ENCODE results near the gene GALNT2. TPM values are rescaled to one million over a fixed set of nuclear protein-coding genes. Genes with fewer than 3 reads are reported as not detected.

Gene GALNT2
- total RNA-seq, 1 donor from 2014 or later: 58.0 TPM

DNA sequence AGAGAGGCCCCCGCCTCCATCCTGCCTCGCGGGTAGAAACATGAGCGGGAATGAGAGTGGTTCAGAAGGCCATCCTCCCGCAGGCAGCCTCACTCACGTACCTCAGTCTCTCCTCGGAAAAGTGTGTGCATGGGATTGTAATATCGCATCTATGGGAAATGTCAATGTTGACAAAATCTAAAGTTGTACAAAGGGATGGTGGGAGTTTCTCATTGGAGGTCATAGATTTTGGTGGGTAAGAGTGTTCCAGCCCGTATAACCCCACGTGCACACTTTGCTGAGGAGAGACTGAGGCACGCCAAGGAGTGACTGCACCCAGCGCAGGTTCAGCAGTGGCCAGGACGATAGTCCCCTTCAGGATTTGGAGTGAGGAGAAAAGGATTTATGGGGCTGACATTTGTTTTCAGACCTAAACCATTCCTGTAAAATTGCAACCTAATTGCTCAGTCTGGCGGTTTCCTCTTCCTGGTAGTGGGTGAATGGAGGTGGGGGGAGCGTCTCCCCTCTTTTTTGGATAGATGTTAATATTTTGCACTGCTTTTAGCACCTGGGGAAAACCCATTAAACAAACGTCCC is 59.6 kb downstream of the GALNT2 start:
- Mint-ChIP-seq H3K9me3 (no peaks in the 10 kb centered on the region), H3K4me3 (no peak overlapping the region), H3K27ac (ENCODE audit: unreplicated experiment) (no peak overlapping the region), H3K36me3 (ENCODE audit: low read depth) (no peaks in the 10 kb centered on the region), H3K4me1 (peaks cover 54% of the 10 kb centered on the region), H3K27me3 (ENCODE audit: low read depth) (no peaks in the 10 kb centered on the region)
- DNase-seq (ENCODE audit: low read depth, low spot score): no peak
- TF ChIP-seq, protein P1, sequence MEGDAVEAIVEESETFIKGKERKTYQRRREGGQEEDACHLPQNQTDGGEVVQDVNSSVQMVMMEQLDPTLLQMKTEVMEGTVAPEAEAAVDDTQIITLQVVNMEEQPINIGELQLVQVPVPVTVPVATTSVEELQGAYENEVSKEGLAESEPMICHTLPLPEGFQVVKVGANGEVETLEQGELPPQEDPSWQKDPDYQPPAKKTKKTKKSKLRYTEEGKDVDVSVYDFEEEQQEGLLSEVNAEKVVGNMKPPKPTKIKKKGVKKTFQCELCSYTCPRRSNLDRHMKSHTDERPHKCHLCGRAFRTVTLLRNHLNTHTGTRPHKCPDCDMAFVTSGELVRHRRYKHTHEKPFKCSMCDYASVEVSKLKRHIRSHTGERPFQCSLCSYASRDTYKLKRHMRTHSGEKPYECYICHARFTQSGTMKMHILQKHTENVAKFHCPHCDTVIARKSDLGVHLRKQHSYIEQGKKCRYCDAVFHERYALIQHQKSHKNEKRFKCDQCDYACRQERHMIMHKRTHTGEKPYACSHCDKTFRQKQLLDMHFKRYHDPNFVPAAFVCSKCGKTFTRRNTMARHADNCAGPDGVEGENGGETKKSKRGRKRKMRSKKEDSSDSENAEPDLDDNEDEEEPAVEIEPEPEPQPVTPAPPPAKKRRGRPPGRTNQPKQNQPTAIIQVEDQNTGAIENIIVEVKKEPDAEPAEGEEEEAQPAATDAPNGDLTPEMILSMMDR (conservative IDR thresholded peaks at IDR 0.05): no peak

DNA sequence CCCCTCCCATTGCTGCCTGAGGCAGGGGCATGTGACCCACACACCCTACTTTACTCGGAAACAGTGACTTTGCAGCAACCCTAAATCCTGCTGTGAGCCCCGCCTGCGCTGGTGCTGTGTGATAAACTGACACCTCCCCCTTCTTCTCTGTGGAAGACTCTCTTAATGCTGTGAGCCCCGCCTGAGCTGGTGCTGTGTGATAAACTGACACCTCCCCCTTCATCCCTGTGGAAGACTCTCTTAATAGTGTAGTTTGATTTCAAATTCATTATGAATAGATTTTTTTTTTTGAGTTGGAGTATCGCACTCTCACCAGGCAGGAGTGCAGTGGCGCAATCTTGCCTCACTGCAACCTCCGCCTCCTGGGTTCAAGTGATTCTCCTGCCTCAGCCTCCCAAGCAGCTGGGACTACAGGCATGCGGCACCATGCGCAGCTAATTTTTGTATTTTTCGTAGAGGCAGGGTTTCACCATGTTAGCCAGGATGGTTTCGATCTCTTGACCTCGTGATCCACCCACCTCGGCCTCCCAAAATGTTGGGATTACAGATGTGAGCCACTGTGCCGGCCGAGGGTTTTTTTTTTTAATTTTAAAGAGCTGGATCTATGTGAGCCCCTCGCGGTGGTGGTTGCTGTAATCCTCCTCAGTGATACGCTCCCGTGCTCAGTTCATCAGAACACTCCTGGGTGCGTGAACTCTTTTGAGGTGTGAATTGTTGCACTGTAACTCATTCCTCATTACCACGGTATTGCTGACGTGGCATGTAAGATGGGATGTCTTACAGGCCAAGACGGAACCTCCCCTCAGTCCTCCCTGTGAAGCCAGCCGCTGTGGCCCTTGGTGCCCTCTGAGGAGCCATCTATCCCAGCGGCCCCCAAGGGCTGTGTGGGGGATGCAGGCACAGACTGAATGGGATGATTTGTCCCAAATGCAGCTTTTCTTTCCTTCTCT is 60.3 kb downstream of the GALNT2 start:
- Mint-ChIP-seq H3K27me3 (ENCODE audit: low read depth) (no peaks in the 10 kb centered on the region), H3K4me1 (peaks cover 56% of the 10 kb centered on the region), H3K4me3 (no peak overlapping the region), H3K27ac (ENCODE audit: unreplicated experiment) (no peak overlapping the region), H3K36me3 (ENCODE audit: low read depth) (no peaks in the 10 kb centered on the region), H3K9me3 (no peaks in the 10 kb centered on the region)
- no peak for DNase-seq (ENCODE audit: low read depth, low spot score)
- TF ChIP-seq, protein P1 (conservative IDR thresholded peaks at IDR 0.05): no peak

DNA sequence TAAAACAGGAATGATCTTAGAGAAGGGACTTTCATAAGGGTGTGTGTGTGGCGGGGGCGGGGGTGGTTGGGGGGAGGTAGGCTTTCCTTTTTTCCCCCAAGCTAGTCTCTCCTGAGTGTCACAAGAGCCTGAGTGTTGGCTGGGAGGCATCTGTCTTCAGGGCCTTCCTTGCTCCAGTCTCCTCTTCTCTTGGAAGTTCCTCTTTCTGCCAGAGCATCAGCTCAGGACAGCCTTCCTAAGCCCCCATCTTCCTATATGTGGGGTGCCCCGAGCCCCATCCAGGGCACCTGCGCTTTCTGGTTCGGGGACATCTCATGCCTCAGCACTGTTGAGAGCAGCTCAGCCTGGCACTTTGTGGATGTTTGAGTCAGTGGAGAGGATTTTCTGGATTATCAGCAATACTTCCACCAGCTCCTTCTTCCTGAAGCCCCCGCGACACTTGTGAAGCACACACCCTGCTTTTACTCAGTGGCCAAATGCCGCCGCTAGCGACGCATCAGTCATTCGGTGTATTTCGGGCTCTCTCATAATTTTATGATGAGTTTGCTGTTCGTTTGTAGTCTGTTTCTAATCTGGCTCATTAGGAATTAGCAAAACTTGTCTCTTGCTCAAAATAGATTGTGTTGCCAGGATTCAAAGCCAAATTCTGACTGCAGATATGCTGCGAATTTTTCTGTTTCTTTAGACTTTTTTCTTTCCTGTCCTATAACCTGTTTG is 61.7 kb downstream of the GALNT2 start:
- H3K4me3 Mint-ChIP-seq: no peak overlapping the region
- H3K4me1 Mint-ChIP-seq: peaks cover 54% of the 10 kb centered on the region
- no peaks in the 10 kb centered on the region for H3K27me3 Mint-ChIP-seq (ENCODE audit: low read depth)
- DNase-seq (ENCODE audit: low read depth, low spot score): no peak
- H3K36me3 Mint-ChIP-seq (ENCODE audit: low read depth): no peaks in the 10 kb centered on the region
- no peak overlapping the region for H3K27ac Mint-ChIP-seq (ENCODE audit: unreplicated experiment)
- no peaks in the 10 kb centered on the region for H3K9me3 Mint-ChIP-seq
- TF ChIP-seq, protein P1 (conservative IDR thresholded peaks at IDR 0.05): no peak

DNA sequence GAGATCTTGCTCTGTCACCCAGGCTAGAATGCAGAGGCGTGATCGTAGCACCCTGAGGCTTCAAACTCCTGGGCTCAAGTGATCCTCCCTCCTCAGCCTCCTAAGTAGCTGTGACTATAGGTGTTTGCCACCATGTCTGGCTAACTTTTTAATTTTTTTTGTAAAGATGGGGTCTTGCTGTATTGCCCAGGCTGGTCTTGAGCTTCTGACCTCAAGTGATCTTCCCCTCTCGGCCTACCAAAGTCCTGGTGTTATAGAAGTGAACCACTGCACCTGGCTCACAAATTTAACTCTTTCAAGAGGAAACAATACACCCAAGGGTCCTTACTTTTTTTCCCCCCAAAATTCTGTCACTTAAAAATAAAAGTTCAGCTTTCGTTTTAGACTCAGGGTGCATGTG is 62.3 kb downstream of the GALNT2 start:
- Mint-ChIP-seq H3K9me3 (no peaks in the 10 kb centered on the region), H3K27me3 (ENCODE audit: low read depth) (no peaks in the 10 kb centered on the region), H3K36me3 (ENCODE audit: low read depth) (no peaks in the 10 kb centered on the region), H3K4me3 (no peak overlapping the region), H3K27ac (ENCODE audit: unreplicated experiment) (no peak overlapping the region), H3K4me1 (peaks cover 49% of the 10 kb centered on the region)
- TF ChIP-seq, protein P1 (conservative IDR thresholded peaks at IDR 0.05): no peak
- no peak for DNase-seq (ENCODE audit: low read depth, low spot score)

DNA sequence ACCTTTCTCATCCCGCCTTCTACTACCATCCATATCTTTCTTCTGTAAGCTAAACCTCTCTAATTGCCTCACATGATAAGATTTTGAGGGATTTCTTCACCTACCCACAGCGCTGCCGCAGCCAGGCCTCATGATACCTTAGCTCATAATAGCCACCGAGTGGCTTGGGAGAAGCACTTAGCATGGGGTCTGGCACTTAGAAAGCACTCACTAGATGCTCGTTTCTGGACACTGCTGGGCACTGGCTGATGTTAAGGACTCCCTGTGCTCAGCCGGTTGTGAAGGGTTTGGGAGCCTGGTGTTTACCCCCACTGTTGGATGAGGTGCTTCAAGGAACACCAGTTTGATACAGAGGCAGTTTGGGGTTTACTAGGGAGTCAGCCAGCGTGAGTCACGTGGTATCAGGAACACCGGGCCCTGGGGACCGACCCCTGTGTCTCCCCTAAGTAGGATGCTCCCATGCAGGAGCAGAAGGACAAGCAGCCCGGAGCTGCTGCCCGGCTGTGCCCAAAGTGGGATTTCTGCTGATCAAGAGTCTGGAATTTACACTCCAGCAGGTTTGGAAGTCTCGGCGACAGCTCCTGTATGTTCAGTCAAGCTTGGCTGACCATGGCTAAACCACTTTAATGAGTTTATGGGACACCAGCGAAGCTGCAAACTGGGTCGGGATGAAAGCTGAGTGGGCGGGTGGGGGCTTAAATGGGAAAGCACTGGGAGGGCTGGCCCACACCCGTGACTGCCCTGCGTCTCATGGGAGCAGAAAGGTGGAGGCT is 63.3 kb downstream of the GALNT2 start:
- Mint-ChIP-seq H3K9me3 (no peaks in the 10 kb centered on the region), H3K4me1 (peaks cover 49% of the 10 kb centered on the region), H3K36me3 (ENCODE audit: low read depth) (no peaks in the 10 kb centered on the region), H3K27ac (ENCODE audit: unreplicated experiment) (peak overlapping the region; percentile 44), H3K27me3 (ENCODE audit: low read depth) (no peaks in the 10 kb centered on the region), H3K4me3 (no peak overlapping the region)
- no peak for DNase-seq (ENCODE audit: low read depth, low spot score)
- TF ChIP-seq, protein P1 (conservative IDR thresholded peaks at IDR 0.05): no peak

Data from neural crest cell (in vitro differentiated cells).